Measurements from ENCODE around the gene MAST4.

The MAST4 gene

GRCh38 chr5:66697796-66698564 lies 101.8 kb downstream of the MAST4 start:
- no peak for DNase-seq (ENCODE audit: low spot score)

GRCh38 chr5:66701244-66701643 lies 105.1 kb downstream of the MAST4 start:
- DNase-seq (ENCODE audit: low spot score): no peak

GRCh38 chr5:66702426-66702825 lies 106.2 kb downstream of the MAST4 start:
- no peak for DNase-seq (ENCODE audit: low spot score)

GRCh38 chr5:66704790-66705425 lies 108.7 kb downstream of the MAST4 start:
- no peak for DNase-seq (ENCODE audit: low spot score)

GRCh38 chr5:66708368-66708767 lies 112.2 kb downstream of the MAST4 start:
- no peak for DNase-seq (ENCODE audit: low spot score)

GRCh38 chr5:66710557-66711088 lies 114.4 kb downstream of the MAST4 start:
- DNase-seq (ENCODE audit: low spot score): no peak

GRCh38 chr5:66713998-66714397 lies 117.8 kb downstream of the MAST4 start:
- no peak for DNase-seq (ENCODE audit: low spot score)

- no peak for DNase-seq (ENCODE audit: low spot score)
Measured at GRCh38 chr5:66717455-66718373, 121.5 kb downstream of the MAST4 start.

GRCh38 chr5:66718374-66719002 lies 122.3 kb downstream of the MAST4 start:
- no peak for DNase-seq (ENCODE audit: low spot score)

- DNase-seq (ENCODE audit: low spot score): no peak
Measured at GRCh38 chr5:66720780-66721179, 124.6 kb downstream of the MAST4 start.

GRCh38 chr5:66722686-66723085 lies 126.5 kb downstream of the MAST4 start:
- no peak for DNase-seq (ENCODE audit: low spot score)

- DNase-seq (ENCODE audit: low spot score): no peak
Measured at GRCh38 chr5:66724349-66725139, 128.4 kb downstream of the MAST4 start.

GRCh38 chr5:66727630-66728029 lies 131.4 kb downstream of the MAST4 start:
- DNase-seq (ENCODE audit: low spot score): no peak

GRCh38 chr5:66728049-66728448 lies 131.9 kb downstream of the MAST4 start:
- no peak for DNase-seq (ENCODE audit: low spot score)

- no peak for DNase-seq (ENCODE audit: low spot score)
Measured at GRCh38 chr5:66737096-66737495, 140.9 kb downstream of the MAST4 start.

- no peak for DNase-seq (ENCODE audit: low spot score)
Measured at GRCh38 chr5:66738136-66738535, 141.9 kb downstream of the MAST4 start.

GRCh38 chr5:66739021-66739420 lies 142.8 kb downstream of the MAST4 start:
- no peak for DNase-seq (ENCODE audit: low spot score)

- no peak for DNase-seq (ENCODE audit: low spot score)
Measured at GRCh38 chr5:66739951-66740350, 143.8 kb downstream of the MAST4 start.

- no peak for DNase-seq (ENCODE audit: low spot score)
Measured at GRCh38 chr5:66741394-66741793, 145.2 kb downstream of the MAST4 start.

- no peak for DNase-seq (ENCODE audit: low spot score)
Measured at GRCh38 chr5:66742083-66742895, 146.1 kb downstream of the MAST4 start.

All from SK-N-DZ (cell line).